ENCODE data around the gene ALKBH5. TPM values are rescaled to one million over a fixed set of nuclear protein-coding genes. Genes with fewer than 3 reads are reported as not detected.

Gene ALKBH5
- total and polyA plus RNA-seq, 8 donors, result 32.8 to 66.7 (median 49.4) TPM

DNA sequence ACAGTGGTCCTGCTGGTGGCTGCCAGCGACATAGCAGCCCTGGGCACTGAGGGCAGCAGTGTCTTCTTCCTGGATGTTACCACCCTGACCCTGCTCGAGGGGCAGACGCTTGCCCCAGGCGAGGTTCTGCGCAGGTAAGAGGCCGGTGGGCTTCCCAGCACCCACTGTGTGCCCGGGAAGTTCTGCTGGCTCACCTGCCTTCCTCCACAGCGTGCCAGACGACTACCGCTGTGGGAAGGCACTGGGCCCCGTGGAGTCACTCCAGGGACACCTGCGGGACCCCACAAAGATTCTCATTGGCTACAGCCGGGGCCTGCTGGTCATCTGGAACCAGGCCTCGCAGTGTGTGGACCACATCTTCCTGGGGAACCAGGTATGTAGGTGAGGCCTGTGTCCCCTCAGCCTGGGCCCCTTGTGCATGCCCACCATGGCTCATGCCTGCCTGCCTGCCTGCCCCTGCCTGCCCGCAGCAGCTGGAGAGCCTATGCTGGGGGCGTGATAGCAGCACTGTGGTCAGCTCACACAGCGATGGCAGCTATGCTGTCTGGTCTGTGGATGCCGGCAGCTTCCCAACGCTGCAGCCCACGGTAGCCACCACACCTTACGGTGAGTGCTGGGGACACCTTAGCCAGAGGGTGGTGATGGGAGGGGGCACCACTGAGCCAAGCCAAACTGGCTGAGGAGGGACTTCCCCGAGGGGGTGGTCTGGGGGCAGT is 50.3 kb downstream of the ALKBH5 start:
- DNase-seq, result no peak
- no peak overlapping the region for H3K4me3 ChIP-seq
- no peaks in the 10 kb centered on the region for H3K9me3 ChIP-seq
- H3K27me3 ChIP-seq, result no peaks in the 10 kb centered on the region
- H3K36me3 ChIP-seq, result peaks cover 18 to 74% (median 69%) of the 10 kb centered on the region in 4 donors
- whole genome bisulfite sequencing, 5 donors, result 91 to 98% (median 94%) methylated on average over 13 to 22 of the region's 22 CpGs
- H3K27ac ChIP-seq, result no peak overlapping the region
- no peaks in the 10 kb centered on the region for H3K4me1 ChIP-seq
- TF ChIP-seq, protein P1, sequence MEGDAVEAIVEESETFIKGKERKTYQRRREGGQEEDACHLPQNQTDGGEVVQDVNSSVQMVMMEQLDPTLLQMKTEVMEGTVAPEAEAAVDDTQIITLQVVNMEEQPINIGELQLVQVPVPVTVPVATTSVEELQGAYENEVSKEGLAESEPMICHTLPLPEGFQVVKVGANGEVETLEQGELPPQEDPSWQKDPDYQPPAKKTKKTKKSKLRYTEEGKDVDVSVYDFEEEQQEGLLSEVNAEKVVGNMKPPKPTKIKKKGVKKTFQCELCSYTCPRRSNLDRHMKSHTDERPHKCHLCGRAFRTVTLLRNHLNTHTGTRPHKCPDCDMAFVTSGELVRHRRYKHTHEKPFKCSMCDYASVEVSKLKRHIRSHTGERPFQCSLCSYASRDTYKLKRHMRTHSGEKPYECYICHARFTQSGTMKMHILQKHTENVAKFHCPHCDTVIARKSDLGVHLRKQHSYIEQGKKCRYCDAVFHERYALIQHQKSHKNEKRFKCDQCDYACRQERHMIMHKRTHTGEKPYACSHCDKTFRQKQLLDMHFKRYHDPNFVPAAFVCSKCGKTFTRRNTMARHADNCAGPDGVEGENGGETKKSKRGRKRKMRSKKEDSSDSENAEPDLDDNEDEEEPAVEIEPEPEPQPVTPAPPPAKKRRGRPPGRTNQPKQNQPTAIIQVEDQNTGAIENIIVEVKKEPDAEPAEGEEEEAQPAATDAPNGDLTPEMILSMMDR (IDR thresholded peaks at IDR 0.05), result no peak
- TF ChIP-seq POLR2A (IDR thresholded peaks at IDR 0.05), result no peak
- TF ChIP-seq EP300 (IDR thresholded peaks at IDR 0.05), result no peak
- TF ChIP-seq POLR2AphosphoS5 (IDR thresholded peaks at IDR 0.05), result no peak
- intact Hi-C loops (cut with DNase I; ENCODE audit: low total_unique reads), result no loop called here

GRCh38 chr17:18234853-18235380 is 51.3 kb downstream of the ALKBH5 start:
- H3K27ac ChIP-seq, result no peak overlapping the region
- WGBS, 5 donors, result 94 to 96% (median 96%) methylated on average over 19 to 22 of the region's 22 CpGs

DNA sequence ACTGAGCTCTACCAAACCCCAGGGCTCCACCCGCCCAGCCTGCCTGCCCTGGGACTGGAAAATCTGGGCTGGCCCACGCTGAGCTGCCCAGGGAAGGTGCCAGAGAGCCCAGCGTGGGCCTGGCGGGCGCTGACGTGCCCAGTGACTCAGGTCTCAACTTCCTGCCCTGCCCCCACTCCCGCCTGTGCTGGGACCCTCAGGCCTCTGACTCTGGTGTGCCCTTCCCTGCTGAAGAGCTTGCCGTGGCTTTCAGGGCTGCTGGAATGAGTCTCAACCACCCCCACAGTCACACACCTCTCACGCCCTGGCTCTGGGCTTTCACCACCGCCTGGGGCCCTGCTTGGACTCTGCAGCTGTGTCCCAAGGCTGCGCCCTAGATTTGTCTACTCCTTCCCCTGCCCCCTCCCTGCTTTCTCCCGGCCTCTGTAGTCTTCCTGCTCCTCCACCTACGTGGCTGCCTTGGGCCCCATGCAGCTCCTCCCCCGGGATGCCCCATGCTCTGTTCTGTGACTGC is 52.2 kb downstream of the ALKBH5 start:
- H3K9me3 ChIP-seq, result no peaks in the 10 kb centered on the region
- WGBS, 5 donors, result 62 to 67% (median 65%) methylated on average over 14 of the region's 14 CpGs
- no peak overlapping the region for H3K4me3 ChIP-seq
- DNase-seq, result no peak
- no peaks in the 10 kb centered on the region for H3K4me1 ChIP-seq
- intact Hi-C loops (cut with DNase I; ENCODE audit: low total_unique reads), result no loop called here
- no peak overlapping the region for H3K27ac ChIP-seq
- no peak for TF ChIP-seq POLR2AphosphoS5 (IDR thresholded peaks at IDR 0.05)
- no peak for TF ChIP-seq POLR2A (IDR thresholded peaks at IDR 0.05)
- TF ChIP-seq, protein P1 (IDR thresholded peaks at IDR 0.05), result no peak
- TF ChIP-seq EP300 (IDR thresholded peaks at IDR 0.05), result no peak
- H3K36me3 ChIP-seq, result peaks cover 18 to 93% (median 85%) of the 10 kb centered on the region in 4 donors
- H3K27me3 ChIP-seq, result no peaks in the 10 kb centered on the region

More at GRCh38 chr17:18234853-18235380, 51.3 kb downstream of the ALKBH5 start:
- Histone ChIP-seq H3K4me3 (no peak overlapping the region), H3K9me3 (no peaks in the 10 kb centered on the region), H3K36me3 (peaks cover 18 to 84% (median 77%) of the 10 kb centered on the region in 4 donors), H3K4me1 (no peaks in the 10 kb centered on the region), H3K27me3 (no peaks in the 10 kb centered on the region)
- no peak for DNase-seq
- intact Hi-C loops (cut with DNase I; ENCODE audit: low total_unique reads), result no loop called here
- TF ChIP-seq POLR2AphosphoS5 (IDR thresholded peaks at IDR 0.05), result no peak
- no peak for TF ChIP-seq POLR2A (IDR thresholded peaks at IDR 0.05)
- no peak for TF ChIP-seq EP300 (IDR thresholded peaks at IDR 0.05)
- TF ChIP-seq, protein P1 (IDR thresholded peaks at IDR 0.05), result no peak

GRCh38 chr17:18236494-18236893 is 52.9 kb downstream of the ALKBH5 start:
- TF ChIP-seq POLR2AphosphoS5 (IDR thresholded peaks at IDR 0.05), result no peak
- no peak for TF ChIP-seq EP300 (IDR thresholded peaks at IDR 0.05)
- no peak for TF ChIP-seq POLR2A (IDR thresholded peaks at IDR 0.05)
- TF ChIP-seq, protein P1 (IDR thresholded peaks at IDR 0.05), result no peak
- Histone ChIP-seq H3K9me3 (no peaks in the 10 kb centered on the region), H3K4me1 (no peaks in the 10 kb centered on the region), H3K27ac (no peak overlapping the region), H3K4me3 (no peak overlapping the region), H3K36me3 (peaks cover 18 to 100% (median 92%) of the 10 kb centered on the region in 4 donors), H3K27me3 (no peaks in the 10 kb centered on the region)
- 88 to 93% (median 90%) methylated on average over 6 to 18 of the region's 18 CpGs for WGBS, 5 donors
- intact Hi-C loops (cut with DNase I; ENCODE audit: low total_unique reads), result no loop called here
- no peak for DNase-seq
